Parathyroid adenoma (tissue), 2 donors: ENCODE measurements around the gene DGUOK.
"Not testable (repeated sequence)": the region's sequence is repeated elsewhere in the genome, so short reads cannot be mapped to it uniquely, and the experiment has no call there.

Experiments
- H2AFZ ChIP-seq: fragments of 300-600 bp; sonication (generic); one replicate; pipeline ENCODE4 v1.7.0; 2017; ENCODE audit warnings: antibody characterized with exemption, mild to moderate bottlenecking
- H3K27ac ChIP-seq: fragments of 300-600 bp; sonication (generic); one replicate; pipeline ENCODE4 v1.7.0; 2017
- H3K27me3 ChIP-seq: fragments of 300-600 bp; sonication (generic); one replicate; pipeline ENCODE4 v1.7.0; 2017; ENCODE audit warnings: low read length; ENCODE audit not compliant: control insufficient read depth, insufficient read depth
- H3K36me3 ChIP-seq: fragments of 300-600 bp; sonication (generic); one replicate; pipeline ENCODE4 v1.7.0; 2017; ENCODE audit warnings: low read length; ENCODE audit not compliant: control insufficient read depth, insufficient read depth
- H3K4me1 ChIP-seq: fragments of 300-600 bp; sonication (generic); one replicate; pipeline ENCODE4 v1.7.0; 2017; ENCODE audit warnings: control low read depth
- H3K4me2 ChIP-seq: fragments of 300-600 bp; sonication (generic); one replicate; pipeline ENCODE4 v1.7.0; 2017; ENCODE audit warnings: low read length
- H3K4me3 ChIP-seq: fragments of 300-600 bp; sonication (generic); one replicate; pipeline ENCODE4 v1.7.0; 2017; ENCODE audit warnings: low read depth, low read length
- H3K79me2 ChIP-seq: fragments of 300-600 bp; sonication (generic); one replicate; pipeline ENCODE4 v1.7.0; 2017; ENCODE audit warnings: control low read depth
- H3K9ac ChIP-seq: fragments of 300-600 bp; sonication (generic); one replicate; pipeline ENCODE4 v1.7.0; 2017; ENCODE audit warnings: mild to moderate bottlenecking
- H3K9me3 ChIP-seq: fragments of 300-600 bp; sonication (generic); one replicate; pipeline ENCODE4 v1.7.0; 2017; ENCODE audit warnings: low read length; ENCODE audit not compliant: control insufficient read depth
- CTCF ChIP-seq: fragments of 300-600 bp; sonication (generic); IDR thresholded peaks from one replicate; pipeline ENCODE4 v1.7.0; 2017; ENCODE audit warnings: antibody characterized with exemption, mild to moderate bottlenecking
- donor health status: primary hyperparathyroidism.

DGUOK gene

DNA sequence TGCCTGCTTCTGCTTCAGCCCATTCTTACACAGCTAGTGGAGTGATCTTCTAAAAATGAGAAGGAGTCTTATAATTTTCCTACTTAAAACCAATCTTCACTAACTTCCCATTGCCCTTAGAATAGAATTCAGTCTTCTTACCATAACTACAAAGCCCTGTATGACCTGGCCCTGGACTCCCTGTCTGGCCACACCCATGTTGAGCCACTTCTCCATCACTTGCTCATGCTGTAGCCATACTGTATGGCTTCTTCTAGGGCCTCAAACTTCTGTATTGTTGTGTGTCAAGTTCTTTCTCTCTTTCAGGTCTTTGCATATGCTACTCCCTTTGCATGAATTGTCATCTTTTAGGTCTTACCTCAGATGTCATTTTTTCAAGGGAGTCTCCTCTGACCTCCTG lies 11.2 kb downstream of the DGUOK start:
- Histone ChIP-seq H3K27ac (no peak overlapping the region), H3K4me1 (peaks cover 2% of the 10 kb centered on the region), H3K9ac (no peak overlapping the region), H2AFZ (no peak overlapping the region), H3K4me2 (no peak overlapping the region), H3K79me2 (peaks cover 29% of the 10 kb centered on the region), H3K27me3 (no peaks in the 10 kb centered on the region), H3K9me3 (no peaks in the 10 kb centered on the region), H3K36me3 (no peaks in the 10 kb centered on the region), H3K4me3 (no peak overlapping the region)
- no peak for TF ChIP-seq CTCF

GRCh38 chr2:73938718-73939352 lies 12.2 kb downstream of the DGUOK start:
- Histone ChIP-seq H2AFZ (no peak overlapping the region), H3K27ac (no peak overlapping the region), H3K9me3 (no peaks in the 10 kb centered on the region), H3K9ac (no peak overlapping the region), H3K79me2 (peaks cover 29% of the 10 kb centered on the region), H3K4me2 (no peak overlapping the region), H3K27me3 (no peaks in the 10 kb centered on the region), H3K4me1 (peaks cover 2% of the 10 kb centered on the region), H3K36me3 (no peaks in the 10 kb centered on the region), H3K4me3 (no peak overlapping the region)
- TF ChIP-seq CTCF = no peak

DNA sequence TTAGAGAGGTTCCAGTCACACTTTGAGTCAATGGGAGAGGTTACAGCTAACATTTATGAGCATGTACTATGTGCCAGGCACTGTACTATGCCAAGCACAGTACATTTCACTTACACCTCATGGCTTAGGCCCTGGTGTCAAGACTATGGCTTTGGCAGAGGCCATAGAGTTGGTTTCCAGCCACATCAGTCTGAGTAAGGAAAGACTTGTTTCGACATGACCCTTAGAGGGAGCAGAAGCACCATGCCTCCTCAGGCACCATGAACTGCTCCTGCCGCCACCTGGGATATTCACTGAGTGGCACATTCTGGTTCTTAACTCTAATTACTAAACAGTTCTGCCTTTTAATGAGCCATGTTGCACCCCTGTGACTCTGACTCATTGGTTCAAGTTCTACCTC lies 12.7 kb downstream of the DGUOK start:
- no peak overlapping the region for H3K9ac ChIP-seq
- H3K4me3 ChIP-seq = no peak overlapping the region
- H3K79me2 ChIP-seq = peaks cover 33% of the 10 kb centered on the region
- TF ChIP-seq CTCF = peak; percentile 22
- no peaks in the 10 kb centered on the region for H3K27me3 ChIP-seq
- H2AFZ ChIP-seq = no peak overlapping the region
- H3K27ac ChIP-seq = no peak overlapping the region
- peaks cover 2% of the 10 kb centered on the region for H3K4me1 ChIP-seq
- no peak overlapping the region for H3K4me2 ChIP-seq
- no peaks in the 10 kb centered on the region for H3K9me3 ChIP-seq
- no peaks in the 10 kb centered on the region for H3K36me3 ChIP-seq

DNA sequence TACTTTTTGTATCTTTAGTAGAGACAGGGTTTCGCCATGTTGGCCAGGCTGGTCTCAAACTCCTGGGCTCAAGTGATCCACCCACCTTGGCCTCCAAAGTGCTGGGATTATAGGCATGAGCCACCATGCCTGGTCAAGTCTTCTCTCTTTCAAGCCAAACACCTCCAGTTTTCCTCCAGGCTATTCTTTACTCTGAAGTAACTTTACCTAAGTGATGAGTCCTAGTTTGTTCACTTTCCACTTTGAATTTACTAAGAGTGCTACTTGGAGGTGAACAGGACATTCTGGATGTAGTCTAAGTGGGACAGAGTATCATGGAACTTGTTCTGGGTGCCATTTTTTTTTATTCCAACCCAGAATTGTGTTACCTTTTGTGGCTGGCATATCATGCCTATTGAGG lies 13.4 kb downstream of the DGUOK start:
- not testable (repeated sequence) for H3K4me3 ChIP-seq, H3K36me3 ChIP-seq, H3K9ac ChIP-seq, H2AFZ ChIP-seq, H3K4me1 ChIP-seq, H3K9me3 ChIP-seq, H3K27ac ChIP-seq, H3K27me3 ChIP-seq, H3K4me2 ChIP-seq
- peaks cover 37% of the 10 kb centered on the region for H3K79me2 ChIP-seq

- Histone ChIP-seq H3K4me3 (no peak overlapping the region), H3K9ac (no peak overlapping the region), H3K9me3 (no peaks in the 10 kb centered on the region), H3K36me3 (no peaks in the 10 kb centered on the region), H3K27me3 (no peaks in the 10 kb centered on the region), H3K79me2 (peaks cover 30% of the 10 kb centered on the region), H3K27ac (no peak overlapping the region), H3K4me1 (no peaks in the 10 kb centered on the region), H3K4me2 (no peak overlapping the region), H2AFZ (no peak overlapping the region)
- no peak for TF ChIP-seq CTCF
Observed at GRCh38 chr2:73942664-73943063, 16.0 kb downstream of the DGUOK start.
